GM19035 (cell line): ENCODE results near the gene LOC128125822.
"Not testable (repeated sequence)": the region's sequence is repeated elsewhere in the genome, so short reads cannot be mapped to it uniquely, and the experiment has no call there.

Experiments
- ATAC-seq: cut with Tn5 transposase; IDR thresholded peaks from one replicate; pipeline ENCODE4 v1.9.1; 2021; ENCODE audit not compliant: unreplicated experiment

Gene LOC128125822

GRCh38 chr6:63572044-63572746 is at the start of gene LOC128125822, which contains the start of gene PTP4A1:
TSS of gene LOC128125822 (plus strand) at chr6:63572480.
TSS of gene PTP4A1 (plus strand) at chr6:63572480. CDS start at chr6:63576881, 4,401 bp downstream.
- peak; percentile 85 for ATAC-seq

DNA sequence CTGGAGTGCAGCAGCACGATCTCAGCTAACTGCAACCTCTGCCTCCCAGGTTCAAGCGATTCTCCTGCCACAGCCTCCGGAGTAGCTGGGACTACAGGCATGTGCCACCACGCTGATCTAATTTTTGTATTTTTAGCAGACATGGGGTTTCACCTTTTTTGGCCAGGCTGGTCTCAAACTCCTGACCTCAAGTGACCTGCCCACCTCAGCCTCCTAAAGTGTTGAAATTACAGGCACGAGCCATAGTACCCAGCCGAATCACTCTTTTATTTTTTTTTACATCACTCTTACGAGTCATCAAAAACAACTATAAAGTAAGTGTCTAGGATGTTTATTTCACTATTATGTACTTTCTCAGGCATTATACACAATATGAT is 49.4 kb upstream of the LOC128125822 start:
- not testable (repeated sequence) for ATAC-seq

DNA sequence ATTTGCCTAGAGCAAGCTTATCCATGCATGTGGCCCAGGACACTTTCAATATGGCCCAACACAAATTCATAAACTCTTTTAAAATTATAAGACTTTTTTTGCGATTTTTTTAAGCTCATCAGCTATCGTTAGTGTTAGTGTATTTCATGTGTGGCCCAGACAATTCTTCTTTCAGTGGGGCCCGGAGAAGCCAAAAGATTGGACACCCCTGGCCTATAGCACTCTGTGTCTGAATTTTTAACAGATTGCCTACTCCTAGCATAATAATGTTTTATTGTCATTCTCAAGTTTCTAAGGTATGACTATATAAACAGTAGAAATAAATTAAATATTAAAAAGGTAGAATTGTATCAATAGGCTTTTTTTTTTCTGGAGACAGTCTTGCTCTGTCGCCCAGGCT is 48.6 kb upstream of the LOC128125822 start:
- ATAC-seq, result no peak

- ATAC-seq, result no peak
Measured at GRCh38 chr6:63525186-63525878, 46.9 kb upstream of the LOC128125822 start.

- ATAC-seq, result no peak
Measured at GRCh38 chr6:63526931-63527330, 45.3 kb upstream of the LOC128125822 start.

GRCh38 chr6:63527658-63528514 is 44.4 kb upstream of the LOC128125822 start:
- ATAC-seq, result no peak

DNA sequence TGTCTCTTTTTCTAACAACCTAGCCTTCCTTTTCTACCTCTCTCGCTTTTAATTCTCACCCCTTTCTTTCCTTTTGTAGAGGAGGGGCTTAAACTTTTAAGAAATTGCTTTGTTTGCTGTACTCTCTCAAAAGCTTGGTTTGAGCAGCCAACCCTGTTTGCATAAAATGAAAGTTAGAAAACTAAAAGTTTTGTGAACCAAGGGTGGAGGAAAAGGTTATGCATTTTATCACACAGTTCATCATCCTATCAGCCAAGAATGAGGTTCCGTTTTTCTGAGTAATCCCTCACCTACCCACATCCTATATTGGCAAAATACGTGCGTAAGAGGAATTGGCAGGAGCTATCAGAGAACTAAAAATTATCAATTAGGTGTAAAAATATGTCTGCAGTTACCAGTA is 42.8 kb upstream of the LOC128125822 start:
- no peak for ATAC-seq

DNA sequence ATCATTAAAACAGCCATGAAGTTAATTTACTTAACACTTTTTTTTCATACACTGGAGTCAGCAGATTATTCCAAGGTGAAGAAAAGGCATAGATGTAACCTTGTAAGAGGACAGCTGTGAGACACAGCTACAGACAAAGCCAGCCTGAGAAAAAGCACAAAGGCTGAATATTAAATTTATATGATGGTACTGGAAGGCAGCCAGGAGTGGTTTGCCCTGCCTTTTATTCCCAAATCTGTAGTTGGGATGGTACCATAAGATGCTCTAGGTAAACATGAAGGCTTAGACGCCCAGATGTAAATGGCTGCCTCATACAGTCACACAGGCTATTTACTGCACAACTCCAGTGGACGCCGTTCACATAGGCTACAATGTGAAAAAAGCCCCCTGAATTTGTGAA is 42.1 kb upstream of the LOC128125822 start:
- ATAC-seq, result no peak

- no peak for ATAC-seq
Measured at GRCh38 chr6:63530991-63531390, 41.3 kb upstream of the LOC128125822 start.

DNA sequence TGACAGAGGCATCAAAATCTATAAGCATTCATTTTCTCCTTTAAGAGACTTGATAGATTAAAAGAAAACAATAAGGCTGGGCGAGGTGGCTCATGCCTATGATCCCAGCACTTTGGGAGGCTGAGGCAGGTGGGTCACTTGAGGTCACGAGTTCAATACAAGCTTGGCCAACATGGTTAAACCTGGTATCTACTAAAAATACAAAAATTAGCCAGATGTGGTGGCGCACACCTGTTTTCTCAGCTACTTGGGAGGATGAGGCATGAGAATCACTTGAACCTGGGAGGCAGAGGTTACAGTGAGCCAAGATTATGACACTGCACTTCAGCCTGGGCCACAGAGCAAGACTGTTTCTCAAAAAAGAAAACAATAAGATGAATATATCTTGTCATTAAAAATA is 39.3 kb upstream of the LOC128125822 start:
- ATAC-seq, result no peak

- no peak for ATAC-seq
Measured at GRCh38 chr6:63533952-63534351, 38.3 kb upstream of the LOC128125822 start.

GRCh38 chr6:63537201-63537958 is 34.9 kb upstream of the LOC128125822 start:
- ATAC-seq, result peak; percentile 58

GRCh38 chr6:63537959-63538300 is 34.4 kb upstream of the LOC128125822 start:
- ATAC-seq, result no peak

- ATAC-seq, result no peak
Measured at GRCh38 chr6:63538550-63538949, 33.7 kb upstream of the LOC128125822 start.

- no peak for ATAC-seq
Measured at GRCh38 chr6:63543001-63543400, 29.3 kb upstream of the LOC128125822 start.

GRCh38 chr6:63543982-63544381 is 28.3 kb upstream of the LOC128125822 start:
- no peak for ATAC-seq

GRCh38 chr6:63546236-63546635 is 26.0 kb upstream of the LOC128125822 start:
- ATAC-seq, result no peak

DNA sequence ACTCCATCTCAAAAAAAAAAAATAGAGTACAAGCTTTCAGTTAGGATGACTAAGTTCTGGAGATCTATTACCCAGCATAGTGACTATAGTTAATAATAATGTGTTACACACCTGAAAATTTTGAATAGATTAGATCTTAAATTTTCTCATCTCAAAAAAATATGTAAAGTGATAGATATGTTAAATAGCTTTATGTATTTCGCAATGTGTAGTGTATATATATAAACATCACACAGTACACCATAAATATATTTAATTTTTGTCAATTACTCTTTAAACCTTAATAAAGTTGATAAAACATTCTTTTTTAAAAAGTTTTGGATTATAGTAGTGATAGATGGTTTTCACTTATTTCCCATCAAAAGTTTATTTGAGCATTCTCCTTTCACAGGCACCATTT is 25.6 kb upstream of the LOC128125822 start:
- ATAC-seq, result no peak

DNA sequence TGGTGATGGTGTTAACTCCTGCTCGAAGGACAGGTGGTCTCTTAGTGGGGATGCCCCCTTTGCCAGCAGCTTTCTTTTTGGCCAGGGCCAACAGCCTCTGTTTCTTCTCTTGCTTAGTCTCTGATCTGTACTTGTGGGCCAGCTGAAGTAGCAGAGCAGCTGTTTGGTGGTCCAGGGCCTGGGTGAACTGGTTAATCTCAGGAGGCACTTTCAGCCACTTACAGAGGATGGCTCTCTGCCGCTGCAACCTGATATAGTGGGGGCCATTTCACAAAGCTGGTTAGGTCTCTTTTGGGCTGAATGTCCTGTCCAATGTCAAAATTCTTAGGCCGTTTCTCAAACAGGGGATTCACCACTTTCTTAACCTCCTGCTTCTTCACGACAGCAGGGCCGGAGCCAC is 23.2 kb upstream of the LOC128125822 start:
- no peak for ATAC-seq

GRCh38 chr6:63553208-63553607 is 19.1 kb upstream of the LOC128125822 start:
- peak; percentile 96 for ATAC-seq

DNA sequence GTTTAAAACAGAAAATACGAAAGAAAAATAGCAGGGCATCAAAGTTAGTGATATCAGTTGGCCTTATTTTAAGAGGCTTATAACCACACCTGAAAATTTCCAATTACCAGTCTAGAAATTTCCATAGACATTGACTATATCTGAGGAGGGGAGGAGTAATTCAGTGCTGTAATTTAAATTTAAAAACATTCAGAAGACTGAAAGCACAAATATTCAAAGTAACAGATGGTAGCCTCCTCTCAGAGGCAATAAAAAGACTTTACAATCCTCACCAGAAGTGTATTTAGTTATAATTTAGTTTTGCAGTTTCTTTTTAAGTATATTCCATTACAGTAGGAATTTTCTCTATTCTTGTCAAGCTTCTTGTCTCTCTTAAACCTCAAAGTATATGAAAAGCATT is 18.4 kb upstream of the LOC128125822 start:
- ATAC-seq, result no peak
